Neural cell (in vitro differentiated cells): Measurements from ENCODE around the gene STAM2. TPM values are rescaled to one million over a fixed set of nuclear protein-coding genes. Genes with fewer than 3 reads are reported as not detected.
"Not testable (repeated sequence)": the region's sequence is repeated elsewhere in the genome, so short reads cannot be mapped to it uniquely, and the experiment has no call there.

Experiments used
- H2AFZ ChIP-seq: fragments of 200-600, 300-800 bp; sonication (generic), shearing (Covaris generic); 2 replicates; pipeline ENCODE4 v1.6.0; 2014; ENCODE audit warnings: low read depth, mild to moderate bottlenecking, antibody characterized with exemption, low read length, moderate library complexity
- H3F3A ChIP-seq: fragments of 200-600 bp; shearing (Covaris generic); 2 replicates; pipeline ENCODE4 v1.6.1; 2016; ENCODE audit warnings: mild to moderate bottlenecking, moderate library complexity, mixed read lengths, antibody characterized with exemption, low read length; ENCODE audit not compliant: insufficient read depth, poor library complexity, severe bottlenecking
- H3K27ac ChIP-seq: fragments of 200-600, 300-800 bp; sonication (generic), shearing (Covaris generic); 2 replicates; pipeline ENCODE4 v1.5.1; 2014; ENCODE audit warnings: mild to moderate bottlenecking, low read length, moderate library complexity
- H3K27me3 ChIP-seq: fragments of 300-800, 200-600 bp; sonication (generic), shearing (Covaris generic); 2 replicates; pipeline ENCODE4 v1.6.0; 2014; ENCODE audit warnings: mild to moderate bottlenecking, low read depth, low read length, moderate library complexity; ENCODE audit not compliant: insufficient read depth
- H3K36me3 ChIP-seq: fragments of 300-800, 200-600 bp; sonication (generic), shearing (Covaris generic); 2 replicates; pipeline ENCODE4 v1.5.1; 2014; ENCODE audit warnings: mild to moderate bottlenecking, antibody characterized with exemption, low read length, moderate library complexity; ENCODE audit not compliant: insufficient read depth
- H3K4me2 ChIP-seq: fragments of 300-800, 200-600 bp; sonication (generic), shearing (Covaris generic); 2 replicates; pipeline ENCODE4 v1.6.0; 2014; ENCODE audit warnings: mild to moderate bottlenecking, low read length
- H3K4me3 ChIP-seq: fragments of 300-800, 200-600 bp; sonication (generic), shearing (Covaris generic); 2 replicates; pipeline ENCODE4 v1.5.1; 2014; ENCODE audit warnings: mild to moderate bottlenecking, low read length, moderate library complexity
- H3K79me2 ChIP-seq: fragments of 200-600 bp; shearing (Covaris generic); replicated peaks from 2 replicates; pipeline ENCODE4 v1.6.0; 2014; ENCODE audit warnings: mild to moderate bottlenecking, low read length, moderate library complexity; ENCODE audit not compliant: insufficient read depth
- H3K9ac ChIP-seq: fragments of 300-800, 200-600 bp; sonication (generic), shearing (Covaris generic); 2 replicates; pipeline ENCODE4 v1.6.1; 2016; ENCODE audit warnings: mild to moderate bottlenecking, low read length, mixed read lengths
- H3K9me2 ChIP-seq: fragments of 200-600 bp; shearing (Covaris generic); 2 replicates; pipeline ENCODE4 v1.6.1; 2016; ENCODE audit warnings: mild to moderate bottlenecking, low read length, mixed read lengths; ENCODE audit not compliant: insufficient read depth
- H3K9me3 ChIP-seq: fragments of 200-600, 300-800 bp; sonication (generic), shearing (Covaris generic); 2 replicates; pipeline ENCODE4 v1.6.1; 2016; ENCODE audit warnings: mild to moderate bottlenecking, mixed run types, low read length, moderate library complexity, mixed read lengths
- H4K20me1 ChIP-seq: fragments of 200-600 bp; shearing (Covaris generic); 2 replicates; pipeline ENCODE4 v1.6.1; 2016; ENCODE audit warnings: mild to moderate bottlenecking, mixed run types; ENCODE audit not compliant: insufficient read depth
- EP300 ChIP-seq: fragments of 450-650 bp; conservative IDR thresholded peaks from 2 replicates; pipeline ENCODE4 v1.6.1; 2014; ENCODE audit warnings: antibody characterized with exemption, mild to moderate bottlenecking, moderate library complexity; ENCODE audit not compliant: poor library complexity, severe bottlenecking
- EZH2 ChIP-seq: fragments of 200-600, 300-800 bp; shearing (Covaris generic), sonication (generic); IDR thresholded peaks from 2 replicates; pipeline ENCODE4 v1.6.1; 2014; ENCODE audit warnings: antibody characterized with exemption, low read length, borderline replicate concordance, mild to moderate bottlenecking; ENCODE audit not compliant: insufficient read depth, poor library complexity, severe bottlenecking
- MXI1 ChIP-seq: fragments of 450-650 bp; conservative IDR thresholded peaks from 2 replicates; pipeline ENCODE4 v1.6.1; 2014; ENCODE audit warnings: antibody characterized with exemption, mild to moderate bottlenecking; ENCODE audit not compliant: poor library complexity, severe bottlenecking
- POLR2AphosphoS5 ChIP-seq: IDR thresholded peaks from 2 replicates; pipeline ENCODE4 v1.6.1; 2012
- RAD21 ChIP-seq: fragments of 450-650 bp; conservative IDR thresholded peaks from 2 replicates; pipeline ENCODE4 v1.6.1; 2014; ENCODE audit warnings: antibody characterized with exemption, mild to moderate bottlenecking, moderate library complexity
- SMC3 ChIP-seq: fragments of 450-650 bp; conservative IDR thresholded peaks from 2 replicates; pipeline ENCODE4 v1.6.1; 2014; ENCODE audit warnings: antibody characterized with exemption, mild to moderate bottlenecking, moderate library complexity; ENCODE audit not compliant: poor library complexity
- TAF1 ChIP-seq: IDR thresholded peaks from 2 replicates; pipeline ENCODE4 v1.6.1; 2012; ENCODE audit warnings: low read depth
- polyA plus RNA-seq: library from polyadenylated mRNA; depleted of rRNA; stranded (reverse); fragments of >200 nt; gene quantifications from 2 replicates; pipeline ENCODE4 v1.2.3, GENCODE V29; 2014
- TF ChIP-seq, protein P1 (sequence below): fragments of 450-650 bp; IDR thresholded peaks from 2 replicates; pipeline ENCODE4 v1.5.1; 2014; ENCODE audit warnings: antibody characterized with exemption, mild to moderate bottlenecking, moderate library complexity; ENCODE audit not compliant: poor library complexity, severe bottlenecking
- TF ChIP-seq, protein P2 (sequence below): IDR thresholded peaks from 2 replicates; pipeline ENCODE4 v1.6.1; 2012; ENCODE audit warnings: borderline replicate concordance

STAM2 gene
- polyA plus RNA-seq, 1 donor from 2014 or later = 47.5 TPM

- H3K9me3 ChIP-seq = no peaks in the 10 kb centered on the region
- H3K9ac ChIP-seq = no peak overlapping the region
- no peaks in the 10 kb centered on the region for H3K9me2 ChIP-seq
- no peak overlapping the region for H3K4me2 ChIP-seq
- H3K27me3 ChIP-seq = peaks cover under 1% of the 10 kb centered on the region
- TF ChIP-seq, protein P1, sequence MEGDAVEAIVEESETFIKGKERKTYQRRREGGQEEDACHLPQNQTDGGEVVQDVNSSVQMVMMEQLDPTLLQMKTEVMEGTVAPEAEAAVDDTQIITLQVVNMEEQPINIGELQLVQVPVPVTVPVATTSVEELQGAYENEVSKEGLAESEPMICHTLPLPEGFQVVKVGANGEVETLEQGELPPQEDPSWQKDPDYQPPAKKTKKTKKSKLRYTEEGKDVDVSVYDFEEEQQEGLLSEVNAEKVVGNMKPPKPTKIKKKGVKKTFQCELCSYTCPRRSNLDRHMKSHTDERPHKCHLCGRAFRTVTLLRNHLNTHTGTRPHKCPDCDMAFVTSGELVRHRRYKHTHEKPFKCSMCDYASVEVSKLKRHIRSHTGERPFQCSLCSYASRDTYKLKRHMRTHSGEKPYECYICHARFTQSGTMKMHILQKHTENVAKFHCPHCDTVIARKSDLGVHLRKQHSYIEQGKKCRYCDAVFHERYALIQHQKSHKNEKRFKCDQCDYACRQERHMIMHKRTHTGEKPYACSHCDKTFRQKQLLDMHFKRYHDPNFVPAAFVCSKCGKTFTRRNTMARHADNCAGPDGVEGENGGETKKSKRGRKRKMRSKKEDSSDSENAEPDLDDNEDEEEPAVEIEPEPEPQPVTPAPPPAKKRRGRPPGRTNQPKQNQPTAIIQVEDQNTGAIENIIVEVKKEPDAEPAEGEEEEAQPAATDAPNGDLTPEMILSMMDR = no peak
- TF ChIP-seq SMC3 = no peak
- no peak for TF ChIP-seq EP300
- H3K4me3 ChIP-seq = no peak overlapping the region
- no peaks in the 10 kb centered on the region for H4K20me1 ChIP-seq
- no peaks in the 10 kb centered on the region for H3K79me2 ChIP-seq
- no peaks in the 10 kb centered on the region for H3F3A ChIP-seq
- no peaks in the 10 kb centered on the region for H3K36me3 ChIP-seq
- H3K27ac ChIP-seq = no peak overlapping the region
- H2AFZ ChIP-seq = no peak overlapping the region
Measured at GRCh38 chr2:152092095-152092494, 83.5 kb downstream of the STAM2 start.

GRCh38 chr2:152090726-152091125, 84.8 kb downstream of the STAM2 start:
- not testable (repeated sequence) for H3K9ac ChIP-seq, H3K9me3 ChIP-seq, H4K20me1 ChIP-seq, H3K27ac ChIP-seq, H2AFZ ChIP-seq, H3K4me3 ChIP-seq, H3K36me3 ChIP-seq, H3K4me2 ChIP-seq, H3K9me2 ChIP-seq, H3K27me3 ChIP-seq, H3F3A ChIP-seq, H3K79me2 ChIP-seq

GRCh38 chr2:152089238-152089637, 86.3 kb downstream of the STAM2 start:
- Histone ChIP-seq H3K4me3 (no peak overlapping the region), H2AFZ (no peak overlapping the region), H3K27ac (no peak overlapping the region), H3K36me3 (no peaks in the 10 kb centered on the region), H3K9me3 (no peaks in the 10 kb centered on the region), H3K79me2 (no peaks in the 10 kb centered on the region), H3K9me2 (no peaks in the 10 kb centered on the region), H3K4me2 (no peak overlapping the region), H3K9ac (no peak overlapping the region), H3F3A (no peaks in the 10 kb centered on the region), H4K20me1 (no peaks in the 10 kb centered on the region), H3K27me3 (no peaks in the 10 kb centered on the region)
- TF ChIP-seq, protein P2, sequence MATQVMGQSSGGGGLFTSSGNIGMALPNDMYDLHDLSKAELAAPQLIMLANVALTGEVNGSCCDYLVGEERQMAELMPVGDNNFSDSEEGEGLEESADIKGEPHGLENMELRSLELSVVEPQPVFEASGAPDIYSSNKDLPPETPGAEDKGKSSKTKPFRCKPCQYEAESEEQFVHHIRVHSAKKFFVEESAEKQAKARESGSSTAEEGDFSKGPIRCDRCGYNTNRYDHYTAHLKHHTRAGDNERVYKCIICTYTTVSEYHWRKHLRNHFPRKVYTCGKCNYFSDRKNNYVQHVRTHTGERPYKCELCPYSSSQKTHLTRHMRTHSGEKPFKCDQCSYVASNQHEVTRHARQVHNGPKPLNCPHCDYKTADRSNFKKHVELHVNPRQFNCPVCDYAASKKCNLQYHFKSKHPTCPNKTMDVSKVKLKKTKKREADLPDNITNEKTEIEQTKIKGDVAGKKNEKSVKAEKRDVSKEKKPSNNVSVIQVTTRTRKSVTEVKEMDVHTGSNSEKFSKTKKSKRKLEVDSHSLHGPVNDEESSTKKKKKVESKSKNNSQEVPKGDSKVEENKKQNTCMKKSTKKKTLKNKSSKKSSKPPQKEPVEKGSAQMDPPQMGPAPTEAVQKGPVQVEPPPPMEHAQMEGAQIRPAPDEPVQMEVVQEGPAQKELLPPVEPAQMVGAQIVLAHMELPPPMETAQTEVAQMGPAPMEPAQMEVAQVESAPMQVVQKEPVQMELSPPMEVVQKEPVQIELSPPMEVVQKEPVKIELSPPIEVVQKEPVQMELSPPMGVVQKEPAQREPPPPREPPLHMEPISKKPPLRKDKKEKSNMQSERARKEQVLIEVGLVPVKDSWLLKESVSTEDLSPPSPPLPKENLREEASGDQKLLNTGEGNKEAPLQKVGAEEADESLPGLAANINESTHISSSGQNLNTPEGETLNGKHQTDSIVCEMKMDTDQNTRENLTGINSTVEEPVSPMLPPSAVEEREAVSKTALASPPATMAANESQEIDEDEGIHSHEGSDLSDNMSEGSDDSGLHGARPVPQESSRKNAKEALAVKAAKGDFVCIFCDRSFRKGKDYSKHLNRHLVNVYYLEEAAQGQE = no peak
- TF ChIP-seq EZH2 (no peak), SMC3 (no peak), RAD21 (no peak), MXI1 (no peak), TAF1 (no peak), EP300 (no peak), POLR2AphosphoS5 (no peak)
- TF ChIP-seq, protein P1 = no peak
